Ureter (tissue), 1 donor: ENCODE measurements around the gene GATAD1. TPM values are rescaled to one million over a fixed set of nuclear protein-coding genes. Genes with fewer than 3 reads are reported as not detected.
"Not testable (repeated sequence)": the region's sequence is repeated elsewhere in the genome, so short reads cannot be mapped to it uniquely, and the experiment has no call there.

ENCODE experiments used
- DNase-seq: peaks from one replicate; pipeline ENCODE4 v3.0.0-alpha.2; 2020; ENCODE audit warnings: low spot score
- total RNA-seq: library from RNA; stranded (reverse); gene quantifications from one replicate; pipeline ENCODE4 v1.2.4, GENCODE V29; 2023
- donor health status: DM: yes; HTN: yes; CAD: no.

GATAD1 gene
- total RNA-seq, result 54.0 TPM

GRCh38 chr7:92447345-92448204 lies at the start of gene GATAD1:
GATAD1 (plus strand) TSS chr7:92447482; CDS start chr7:92447730, 248 bp downstream.
- peak; percentile 94 for DNase-seq

- DNase-seq, result no peak
Measured at GRCh38 chr7:92397542-92397941, 49.7 kb upstream of the GATAD1 start.

GRCh38 chr7:92400013-92400412 lies 47.3 kb upstream of the GATAD1 start:
- no peak for DNase-seq

- no peak for DNase-seq
Measured at GRCh38 chr7:92402920-92403759, 44.1 kb upstream of the GATAD1 start.

GRCh38 chr7:92403760-92404074 lies 43.6 kb upstream of the GATAD1 start:
- DNase-seq, result no peak

- DNase-seq, result no peak
Measured at GRCh38 chr7:92404170-92404614, 43.1 kb upstream of the GATAD1 start.

- no peak for DNase-seq
Measured at GRCh38 chr7:92409357-92409756, 37.9 kb upstream of the GATAD1 start.

GRCh38 chr7:92410162-92410561 lies 37.1 kb upstream of the GATAD1 start:
- DNase-seq, result not testable (repeated sequence)

- DNase-seq, result no peak
Measured at GRCh38 chr7:92412745-92413144, 34.5 kb upstream of the GATAD1 start.

GRCh38 chr7:92413550-92413949 lies 33.7 kb upstream of the GATAD1 start:
- DNase-seq, result no peak

GRCh38 chr7:92415225-92415624 lies 32.1 kb upstream of the GATAD1 start:
- DNase-seq, result no peak

GRCh38 chr7:92417913-92418312 lies 29.4 kb upstream of the GATAD1 start:
- no peak for DNase-seq

GRCh38 chr7:92421676-92422435 lies 25.4 kb upstream of the GATAD1 start:
- no peak for DNase-seq

GRCh38 chr7:92422926-92423325 lies 24.4 kb upstream of the GATAD1 start:
- DNase-seq, result no peak

GRCh38 chr7:92423710-92424131 lies 23.6 kb upstream of the GATAD1 start:
- DNase-seq, result no peak

- no peak for DNase-seq
Measured at GRCh38 chr7:92425311-92425947, 21.9 kb upstream of the GATAD1 start.

- DNase-seq, result no peak
Measured at GRCh38 chr7:92427193-92427592, 20.1 kb upstream of the GATAD1 start.

- no peak for DNase-seq
Measured at GRCh38 chr7:92432299-92432946, 14.9 kb upstream of the GATAD1 start.

- no peak for DNase-seq
Measured at GRCh38 chr7:92433019-92433418, 14.3 kb upstream of the GATAD1 start.

GRCh38 chr7:92435542-92435941 lies 11.7 kb upstream of the GATAD1 start:
- no peak for DNase-seq
